ENCODE data around the gene EAF2.
A peak's percentile ranks its signal among the peaks of the same experiment; 100 is the strongest.

Gene EAF2

DNA sequence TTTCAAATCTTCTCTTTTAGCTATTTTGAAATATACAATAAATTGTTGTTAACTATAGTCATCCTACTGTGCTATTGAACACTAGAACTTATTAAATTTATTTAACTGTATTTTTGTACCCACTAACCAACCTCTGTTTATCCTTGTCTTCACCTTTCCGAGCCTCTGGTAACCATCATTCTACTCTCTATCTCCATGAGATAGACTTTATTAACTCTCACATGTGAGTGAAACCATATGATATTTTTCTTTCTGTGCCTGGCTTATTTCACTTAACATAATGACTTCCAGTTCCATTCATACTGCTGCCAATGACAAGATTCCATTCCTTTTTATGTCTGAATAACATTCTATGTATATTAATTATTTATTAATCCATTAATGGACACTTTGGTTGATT, 43.4 kb downstream of the EAF2 start:
- H3K27ac ChIP-seq = no peak overlapping the region
- POLR2A ChIA-PET (ENCODE audit: low non-redundant PET) = no interaction called here
- TF ChIP-seq, protein P1, sequence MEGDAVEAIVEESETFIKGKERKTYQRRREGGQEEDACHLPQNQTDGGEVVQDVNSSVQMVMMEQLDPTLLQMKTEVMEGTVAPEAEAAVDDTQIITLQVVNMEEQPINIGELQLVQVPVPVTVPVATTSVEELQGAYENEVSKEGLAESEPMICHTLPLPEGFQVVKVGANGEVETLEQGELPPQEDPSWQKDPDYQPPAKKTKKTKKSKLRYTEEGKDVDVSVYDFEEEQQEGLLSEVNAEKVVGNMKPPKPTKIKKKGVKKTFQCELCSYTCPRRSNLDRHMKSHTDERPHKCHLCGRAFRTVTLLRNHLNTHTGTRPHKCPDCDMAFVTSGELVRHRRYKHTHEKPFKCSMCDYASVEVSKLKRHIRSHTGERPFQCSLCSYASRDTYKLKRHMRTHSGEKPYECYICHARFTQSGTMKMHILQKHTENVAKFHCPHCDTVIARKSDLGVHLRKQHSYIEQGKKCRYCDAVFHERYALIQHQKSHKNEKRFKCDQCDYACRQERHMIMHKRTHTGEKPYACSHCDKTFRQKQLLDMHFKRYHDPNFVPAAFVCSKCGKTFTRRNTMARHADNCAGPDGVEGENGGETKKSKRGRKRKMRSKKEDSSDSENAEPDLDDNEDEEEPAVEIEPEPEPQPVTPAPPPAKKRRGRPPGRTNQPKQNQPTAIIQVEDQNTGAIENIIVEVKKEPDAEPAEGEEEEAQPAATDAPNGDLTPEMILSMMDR (conservative IDR thresholded peaks at IDR 0.05; ENCODE audit: low read depth) = no peak
- no peak for DNase-seq (ENCODE audit: low spot score)
- CTCF ChIA-PET = no interaction called here

DNA sequence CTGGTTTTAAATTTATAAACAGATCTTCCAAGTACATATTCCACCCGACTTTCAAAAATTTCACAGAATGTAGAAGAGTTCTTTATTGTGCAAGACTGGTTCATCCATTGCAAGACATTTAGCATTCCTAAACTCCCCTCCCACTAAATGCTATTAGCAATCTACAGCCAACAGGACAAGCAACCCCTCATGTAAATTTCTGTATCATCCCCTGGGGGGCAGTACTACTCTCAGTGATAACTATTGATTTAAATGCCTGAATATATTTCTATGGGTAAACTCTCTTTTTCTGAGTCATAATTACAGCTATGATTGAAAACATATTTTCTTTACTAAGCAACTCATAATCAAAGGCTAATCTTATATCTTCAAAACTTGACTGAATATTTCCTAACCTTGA, 48.5 kb downstream of the EAF2 start:
- ChIA-PET CTCF (interaction anchor here (0.5 to 0.7 kb wide), 3 partner anchors 91 to 374 kb away, joined by 3 to 5 read pairs (median 4); no protein-coding TSS in a partner anchor), POLR2A (ENCODE audit: low non-redundant PET) (no interaction called here)
- peak; percentile 60 for DNase-seq (ENCODE audit: low spot score)
- no peak overlapping the region for H3K27ac ChIP-seq
- TF ChIP-seq, protein P1 (conservative IDR thresholded peaks at IDR 0.05; ENCODE audit: low read depth) = no peak

DNA sequence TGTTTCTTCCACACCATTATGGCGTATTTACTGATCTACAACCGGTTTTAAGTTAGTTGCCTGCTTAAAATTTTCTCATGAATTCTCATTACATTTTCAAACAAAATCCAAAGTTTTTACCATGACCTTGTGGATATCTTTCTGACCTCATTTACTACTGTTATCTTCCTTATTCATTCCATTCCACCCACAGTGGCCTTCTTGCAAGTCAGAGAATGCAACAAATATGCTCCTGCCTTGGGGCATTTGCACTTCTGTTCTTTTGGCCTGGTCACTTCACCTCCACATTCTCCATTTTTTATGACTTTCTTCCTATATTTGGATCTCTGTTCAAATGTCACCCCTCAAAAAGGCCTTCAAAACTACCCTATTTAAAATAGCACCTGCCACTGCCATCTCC, 50.4 kb downstream of the EAF2 start:
- ChIA-PET CTCF (no interaction called here), POLR2A (ENCODE audit: low non-redundant PET) (no interaction called here)
- no peak for DNase-seq (ENCODE audit: low spot score)
- no peak overlapping the region for H3K27ac ChIP-seq
- TF ChIP-seq, protein P1 (conservative IDR thresholded peaks at IDR 0.05; ENCODE audit: low read depth) = no peak

DNA sequence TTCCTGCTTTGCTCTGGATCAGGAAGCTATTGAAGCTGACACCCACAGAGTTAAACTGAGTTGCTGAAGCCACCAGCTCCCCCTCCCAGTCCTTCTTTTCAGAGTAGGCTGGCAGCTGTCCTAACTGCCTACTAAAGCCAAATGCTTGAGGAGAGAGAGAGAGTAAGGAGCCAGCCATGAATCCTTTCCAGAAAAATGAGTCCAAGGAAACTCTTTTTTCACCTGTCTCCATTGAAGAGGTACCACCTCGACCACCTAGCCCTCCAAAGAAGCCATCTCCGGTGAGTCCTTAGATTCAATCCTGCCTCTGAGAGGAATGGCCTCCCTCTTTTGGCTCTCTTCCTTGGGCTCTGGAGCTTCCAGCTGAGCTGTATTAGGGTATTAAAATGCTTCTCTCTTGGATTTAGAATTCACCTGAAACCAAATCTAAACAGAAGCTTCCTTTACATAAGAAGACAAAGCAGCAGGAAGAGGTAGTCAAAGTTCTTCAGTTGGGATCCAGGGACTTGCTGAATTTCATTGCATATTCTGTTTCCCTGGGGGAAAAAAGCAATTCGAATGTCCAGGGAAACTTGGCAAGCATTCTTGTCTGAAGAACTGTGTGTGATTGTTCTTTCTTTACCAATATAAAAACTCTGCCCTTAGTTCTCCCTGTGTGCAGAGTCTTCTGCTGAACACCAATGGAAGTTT, 59.4 kb downstream of the EAF2 start, which contains the start of gene SLC15A2:
Gene SLC15A2, plus strand, starts transcription at position 101 of the 690 bp plus-strand sequence. Its CDS starts 76 bp downstream, at position 177.
- ChIA-PET CTCF (interaction anchor here (0.7 kb wide), 1 partner anchor 101 kb away, joined by 4 read pairs; no protein-coding TSS in a partner anchor), POLR2A (ENCODE audit: low non-redundant PET) (no interaction called here)
- H3K27ac ChIP-seq = no peak within 1 kb of the TSS
- no peak for DNase-seq (ENCODE audit: low spot score)
- TF ChIP-seq, protein P1 (conservative IDR thresholded peaks at IDR 0.05; ENCODE audit: low read depth) = no peak

DNA sequence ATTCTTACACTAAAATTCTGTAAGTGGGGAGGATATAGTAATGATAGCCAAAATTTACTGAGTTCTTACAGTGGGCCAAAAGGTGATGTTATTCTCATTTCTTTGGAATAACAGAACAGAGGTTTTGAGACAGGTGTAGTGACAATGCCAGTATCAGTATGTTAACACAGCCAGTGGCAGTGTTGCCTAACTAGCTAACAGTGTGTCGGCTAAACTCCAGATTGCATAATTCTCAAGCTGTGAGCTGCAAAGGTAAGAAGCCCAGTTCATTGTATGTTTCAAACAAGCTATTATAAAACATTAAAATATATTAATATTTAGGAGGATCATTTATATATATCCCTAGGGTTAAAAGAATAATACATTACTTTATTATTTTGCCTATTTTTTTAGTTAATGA, 60.1 kb downstream of the EAF2 start:
- H3K27ac ChIP-seq = no peak overlapping the region
- CTCF ChIA-PET = no interaction called here
- no peak for DNase-seq (ENCODE audit: low spot score)
- POLR2A ChIA-PET (ENCODE audit: low non-redundant PET) = no interaction called here
- TF ChIP-seq, protein P1 (conservative IDR thresholded peaks at IDR 0.05; ENCODE audit: low read depth) = no peak

DNA sequence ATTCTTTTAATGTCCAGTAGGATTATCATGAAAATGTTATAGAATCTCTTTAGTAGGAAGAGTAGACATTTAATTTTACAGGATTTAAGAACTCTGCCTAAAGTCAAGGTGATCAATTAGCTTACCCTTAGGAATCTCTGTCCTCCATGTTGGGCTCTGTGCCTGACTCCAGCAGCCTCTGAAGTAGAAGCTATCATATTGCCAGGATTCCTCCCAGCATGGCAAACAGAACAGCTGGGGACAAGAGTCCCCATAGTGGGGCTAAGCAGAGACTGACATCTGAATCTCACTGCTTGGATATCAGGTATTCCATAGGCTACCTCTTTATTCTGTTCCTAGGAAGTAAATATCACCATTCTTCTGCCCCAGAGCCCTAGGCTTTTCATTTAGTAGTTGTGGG, 60.7 kb downstream of the EAF2 start:
- CTCF ChIA-PET = interaction anchor here (0.8 kb wide), 1 partner anchor 85 kb away, joined by 3 read pairs; no protein-coding TSS in a partner anchor
- DNase-seq (ENCODE audit: low spot score) = no peak
- H3K27ac ChIP-seq = no peak overlapping the region
- POLR2A ChIA-PET (ENCODE audit: low non-redundant PET) = no interaction called here
- TF ChIP-seq, protein P1 (conservative IDR thresholded peaks at IDR 0.05; ENCODE audit: low read depth) = no peak

Measured in RWPE1 (cell line).